Activated CD4-positive, alpha-beta T cell treated with anti-CD3 and anti-CD28 coated beads, Interleukin-2, amount 50 U/mL, for 16 hours (primary cell): ENCODE measurements around the gene GRAMD1A.
A peak's percentile ranks its signal among the peaks of the same experiment; 100 is the strongest.
"Not testable (repeated sequence)": the region's sequence is repeated elsewhere in the genome, so short reads cannot be mapped to it uniquely, and the experiment has no call there.

Experiments
- DNase-seq: peaks from one replicate; pipeline ENCODE4 v3.0.0-alpha.2; 2020

GRAMD1A gene

GRCh38 chr19:34999498-35000337, at the start of gene GRAMD1A:
Gene GRAMD1A (plus strand): TSS chr19:35000323. CDS start chr19:35000479, 156 bp downstream.
- peak; percentile 74 for DNase-seq

- no peak for DNase-seq
Observed at GRCh38 chr19:34953092-34953491, 47.0 kb upstream of the GRAMD1A start.

- no peak for DNase-seq
Observed at GRCh38 chr19:34957830-34958751, 42.0 kb upstream of the GRAMD1A start.

GRCh38 chr19:34959021-34959420, 41.1 kb upstream of the GRAMD1A start:
- DNase-seq, result no peak

- DNase-seq, result no peak
Observed at GRCh38 chr19:34960103-34960805, 39.9 kb upstream of the GRAMD1A start.

- no peak for DNase-seq
Observed at GRCh38 chr19:34960940-34961679, 39.0 kb upstream of the GRAMD1A start.

GRCh38 chr19:34961775-34962686, 38.1 kb upstream of the GRAMD1A start:
- peak; percentile 52 for DNase-seq

GRCh38 chr19:34962687-34963572, 37.2 kb upstream of the GRAMD1A start:
- DNase-seq, result no peak

GRCh38 chr19:34963573-34964406, 36.3 kb upstream of the GRAMD1A start, which contains the start of gene ZNF792:
Gene ZNF792 (minus strand): TSS chr19:34964229. CDS start chr19:34963662, 567 bp downstream.
- peak; percentile 48 for DNase-seq

GRCh38 chr19:34964598-34964997, 35.5 kb upstream of the GRAMD1A start:
- DNase-seq, result no peak

- not testable (repeated sequence) for DNase-seq
Observed at GRCh38 chr19:34965505-34965904, 34.6 kb upstream of the GRAMD1A start.

GRCh38 chr19:34967551-34967950, 32.6 kb upstream of the GRAMD1A start:
- no peak for DNase-seq

GRCh38 chr19:34969721-34970120, 30.4 kb upstream of the GRAMD1A start:
- DNase-seq, result no peak

GRCh38 chr19:34970185-34970780, 29.8 kb upstream of the GRAMD1A start:
- not testable (repeated sequence) for DNase-seq

- no peak for DNase-seq
Observed at GRCh38 chr19:34972163-34972705, 27.9 kb upstream of the GRAMD1A start.

GRCh38 chr19:34974646-34975045, 25.5 kb upstream of the GRAMD1A start:
- no peak for DNase-seq

- no peak for DNase-seq
Observed at GRCh38 chr19:34975056-34975455, 25.1 kb upstream of the GRAMD1A start.

GRCh38 chr19:34976611-34977010, 23.5 kb upstream of the GRAMD1A start:
- no peak for DNase-seq
